A549 treated with AZD9567 at 1 μM for 4 hours (cell line): Measurements from ENCODE around the gene L3MBTL3. TPM values are rescaled to one million over a fixed set of nuclear protein-coding genes. Genes with fewer than 3 reads are reported as not detected.

Experiments used
- total RNA-seq: library from RNA; stranded (reverse); fragments of 200-300 nt; extraction: Qiagen RNA extraction; gene quantifications from 5 replicates; pipeline ENCODE4 v1.2.3, GENCODE V29; 2022; ENCODE audit not compliant: insufficient read depth

Gene L3MBTL3
- total RNA-seq: 1.5 to 2.5 TPM (median 2.0 TPM) in 5 replicates

DNA sequence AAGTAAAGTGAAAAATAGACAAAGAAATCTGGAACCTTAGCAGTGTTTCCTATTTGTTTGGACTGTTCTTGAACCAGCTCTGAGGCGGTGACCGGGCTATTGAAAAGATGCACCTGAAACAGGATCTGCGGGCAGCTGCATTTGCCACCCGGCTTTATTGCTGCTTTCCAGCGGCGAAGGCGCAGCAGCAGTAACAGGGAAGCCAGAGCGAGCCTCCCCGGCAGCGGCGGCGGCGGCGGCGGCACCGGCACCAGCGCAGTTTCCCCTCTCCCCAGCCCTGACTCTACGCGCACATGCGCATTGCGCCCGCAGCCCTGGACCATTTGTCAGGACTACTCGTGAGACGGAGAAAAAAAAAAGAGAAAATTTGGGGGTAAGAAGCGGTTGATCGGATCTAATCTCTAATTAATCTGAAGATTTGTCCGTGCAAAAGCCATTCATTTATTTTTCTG lies at the start of gene L3MBTL3:
Gene L3MBTL3 (plus strand): TSS at position 290 of the 452 bp plus-strand sequence. CDS start 24,119 bp downstream, outside the sequence.

Other genes with a start within 250 kb of the L3MBTL3 start
- gene TMEM244, start 157.3 kb upstream of the L3MBTL3 start, total RNA-seq: not detected in 5 replicates
- not detected in 5 replicates for gene SAMD3, start 204.4 kb downstream of the L3MBTL3 start, total RNA-seq